GM18507 (cell line): ENCODE data around the gene MEX3B.
"Not testable (repeated sequence)": the region's sequence is repeated elsewhere in the genome, so short reads cannot be mapped to it uniquely, and the experiment has no call there.

Experiments
- DNase-seq: peaks from one replicate; pipeline ENCODE4 v3.0.0; 2011; ENCODE audit warnings: low read depth; ENCODE audit not compliant: insufficient read length; ENCODE audit errors: extremely low spot score
- FAIRE-seq: peaks from 2 replicates; lab custom pipeline; 2011; peaks lifted over from hg19 to GRCh38; lab: Jason Lieb, UNC

The MEX3B gene

GRCh38 chr15:82018201-82018600, 27.6 kb downstream of the MEX3B start:
- no peak for FAIRE-seq

GRCh38 chr15:82017656-82018055, 28.2 kb downstream of the MEX3B start:
- FAIRE-seq = no peak

More at GRCh38 chr15:82018201-82018600, 27.6 kb downstream of the MEX3B start:
- no peak for DNase-seq

GRCh38 chr15:82014989-82015388, 30.8 kb downstream of the MEX3B start:
- no peak for FAIRE-seq

More at GRCh38 chr15:82017656-82018055, 28.2 kb downstream of the MEX3B start:
- DNase-seq = no peak

GRCh38 chr15:82012908-82013307, 32.9 kb downstream of the MEX3B start:
- no peak for DNase-seq
- no peak for FAIRE-seq

More at GRCh38 chr15:82014989-82015388, 30.8 kb downstream of the MEX3B start:
- DNase-seq = no peak

- FAIRE-seq (no peak), DNase-seq (no peak)
Observed at GRCh38 chr15:82005239-82005638, 40.6 kb downstream of the MEX3B start.

GRCh38 chr15:82003916-82004315, 41.9 kb downstream of the MEX3B start:
- FAIRE-seq (no peak), DNase-seq (no peak)

GRCh38 chr15:81995081-81995480, 50.7 kb downstream of the MEX3B start:
- DNase-seq, FAIRE-seq: not testable (repeated sequence)

- FAIRE-seq (no peak), DNase-seq (no peak)
Observed at GRCh38 chr15:81992523-81992922, 53.3 kb downstream of the MEX3B start.
